ENCODE measurements around the gene ISG20.

Gene ISG20

DNA sequence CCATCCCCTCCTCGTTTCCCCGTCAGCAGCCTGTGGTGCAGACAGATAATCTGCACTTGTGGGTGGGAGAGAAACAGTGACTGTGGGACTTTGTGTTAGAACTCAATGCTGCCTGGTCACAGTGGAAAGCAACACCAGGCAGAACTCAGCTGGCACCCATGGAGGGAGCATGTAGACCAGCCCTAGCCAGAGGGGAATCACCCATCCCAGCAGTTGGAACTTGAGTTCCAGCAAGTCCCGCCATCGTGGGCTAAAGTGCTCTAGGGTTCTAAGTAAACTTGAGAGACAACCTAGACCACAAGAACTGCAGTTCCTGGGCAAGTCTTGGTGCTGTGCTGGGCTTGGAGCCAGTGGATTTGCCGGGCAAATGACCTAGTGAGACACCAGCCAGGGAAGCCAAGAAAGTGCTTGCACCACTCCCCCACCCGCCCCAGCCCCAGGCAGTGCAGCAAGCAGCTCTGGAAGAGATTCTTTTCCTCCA lies 24.4 kb downstream of the ISG20 start:
- no peak overlapping the region for H3K4me3 ChIP-seq (ENCODE audit: low read depth, low read length)
- in situ Hi-C loops (cut with HindIII; ENCODE audit: low sequenced_read_pairs), result loop anchor here (25.0 kb wide), 1 partner anchor 349 kb away; no protein-coding TSS in a partner anchor
- no peak for DNase-seq (ENCODE audit: low read depth)
- TF ChIP-seq, protein P1, sequence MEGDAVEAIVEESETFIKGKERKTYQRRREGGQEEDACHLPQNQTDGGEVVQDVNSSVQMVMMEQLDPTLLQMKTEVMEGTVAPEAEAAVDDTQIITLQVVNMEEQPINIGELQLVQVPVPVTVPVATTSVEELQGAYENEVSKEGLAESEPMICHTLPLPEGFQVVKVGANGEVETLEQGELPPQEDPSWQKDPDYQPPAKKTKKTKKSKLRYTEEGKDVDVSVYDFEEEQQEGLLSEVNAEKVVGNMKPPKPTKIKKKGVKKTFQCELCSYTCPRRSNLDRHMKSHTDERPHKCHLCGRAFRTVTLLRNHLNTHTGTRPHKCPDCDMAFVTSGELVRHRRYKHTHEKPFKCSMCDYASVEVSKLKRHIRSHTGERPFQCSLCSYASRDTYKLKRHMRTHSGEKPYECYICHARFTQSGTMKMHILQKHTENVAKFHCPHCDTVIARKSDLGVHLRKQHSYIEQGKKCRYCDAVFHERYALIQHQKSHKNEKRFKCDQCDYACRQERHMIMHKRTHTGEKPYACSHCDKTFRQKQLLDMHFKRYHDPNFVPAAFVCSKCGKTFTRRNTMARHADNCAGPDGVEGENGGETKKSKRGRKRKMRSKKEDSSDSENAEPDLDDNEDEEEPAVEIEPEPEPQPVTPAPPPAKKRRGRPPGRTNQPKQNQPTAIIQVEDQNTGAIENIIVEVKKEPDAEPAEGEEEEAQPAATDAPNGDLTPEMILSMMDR (IDR thresholded peaks at IDR 0.05; ENCODE audit: low read depth, low read length, missing control alignments), result no peak

DNA sequence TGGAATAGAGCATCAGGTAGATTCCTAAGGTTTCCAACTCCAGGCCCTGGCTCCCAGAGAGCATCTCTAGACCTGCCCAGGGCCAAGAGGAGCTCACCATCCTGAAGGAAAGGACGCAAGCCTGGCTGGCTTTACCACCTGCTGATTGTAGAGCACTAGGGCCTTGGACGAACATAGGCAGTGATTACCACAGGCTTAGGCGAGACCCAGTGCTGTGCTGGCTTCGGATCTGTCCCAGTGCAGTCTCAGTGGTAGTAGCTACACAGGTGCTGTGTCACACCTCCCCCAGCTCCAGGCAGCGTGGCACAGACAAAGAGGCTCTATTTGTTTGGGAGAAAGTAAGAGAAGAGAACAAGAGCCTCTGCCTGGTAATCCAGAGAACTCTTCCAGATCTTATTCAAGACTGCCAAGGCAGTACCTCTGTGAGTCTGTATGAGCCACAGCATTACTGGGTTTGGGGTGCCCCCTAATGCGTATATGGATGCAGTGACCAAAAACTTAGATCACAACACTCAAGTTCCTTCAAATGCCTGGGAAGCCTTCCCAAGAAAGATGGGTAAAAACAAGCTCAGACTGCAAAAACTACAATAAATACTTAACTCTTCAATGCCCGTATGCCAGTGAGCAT lies 25.4 kb downstream of the ISG20 start:
- TF ChIP-seq, protein P1 (IDR thresholded peaks at IDR 0.05; ENCODE audit: low read depth, low read length, missing control alignments), result no peak
- no peak overlapping the region for H3K4me3 ChIP-seq (ENCODE audit: low read depth, low read length)
- DNase-seq (ENCODE audit: low read depth), result no peak
- in situ Hi-C loops (cut with HindIII; ENCODE audit: low sequenced_read_pairs), result loop anchor here (25.0 kb wide), 1 partner anchor 348 kb away; no protein-coding TSS in a partner anchor

DNA sequence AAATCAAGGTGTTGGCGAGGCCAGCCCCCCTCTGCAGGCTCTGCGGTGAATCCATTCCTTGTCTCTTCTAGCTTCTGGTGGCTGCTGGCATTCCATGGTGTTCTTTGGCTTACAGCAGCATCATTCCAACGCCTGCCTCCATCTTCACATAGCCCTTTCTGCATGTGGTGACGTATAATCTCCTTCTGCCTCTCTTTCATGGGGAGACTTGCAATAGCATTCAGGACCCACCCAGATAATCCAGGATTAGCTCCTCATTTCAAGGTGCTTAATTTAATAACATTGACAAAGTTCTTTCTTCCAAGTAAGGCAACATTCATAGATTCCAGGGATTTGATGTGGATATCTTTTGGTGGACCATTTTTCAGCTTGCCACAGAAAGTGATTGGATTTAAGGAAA lies 35.8 kb downstream of the ISG20 start:
- in situ Hi-C loops (cut with HindIII; ENCODE audit: low sequenced_read_pairs), result loop anchor here (5.0 to 25.0 kb wide), 2 partner anchors 83 to 338 kb away; no protein-coding TSS in a partner anchor
- no peak overlapping the region for H3K4me3 ChIP-seq (ENCODE audit: low read depth, low read length)
- TF ChIP-seq, protein P1 (IDR thresholded peaks at IDR 0.05; ENCODE audit: low read depth, low read length, missing control alignments), result no peak
- DNase-seq (ENCODE audit: low read depth), result no peak

DNA sequence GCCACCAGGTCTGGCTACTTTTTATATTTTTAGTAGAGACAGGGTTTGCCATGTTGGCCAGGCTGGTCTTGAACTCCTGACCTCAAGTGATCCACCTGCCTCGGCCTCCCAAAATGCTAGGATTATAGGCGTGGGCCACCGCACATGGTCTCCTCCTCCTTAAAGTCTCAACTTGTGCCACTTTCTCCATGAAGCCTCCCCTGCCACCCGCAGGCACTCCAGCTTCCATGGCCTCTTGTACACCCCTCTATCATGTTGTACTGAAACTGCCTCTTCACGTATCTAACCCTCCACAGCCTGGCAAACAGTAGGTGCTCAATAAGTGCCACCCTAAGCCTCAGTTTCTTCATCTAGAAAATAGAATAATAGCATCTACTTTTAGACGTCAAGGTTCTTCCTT lies 39.9 kb downstream of the ISG20 start:
- H3K4me3 ChIP-seq (ENCODE audit: low read depth, low read length), result no peak overlapping the region
- in situ Hi-C loops (cut with HindIII; ENCODE audit: low sequenced_read_pairs), result loop anchor here (5.0 kb wide), 1 partner anchor 79 kb away; no protein-coding TSS in a partner anchor
- DNase-seq (ENCODE audit: low read depth), result no peak
- TF ChIP-seq, protein P1 (IDR thresholded peaks at IDR 0.05; ENCODE audit: low read depth, low read length, missing control alignments), result no peak

DNA sequence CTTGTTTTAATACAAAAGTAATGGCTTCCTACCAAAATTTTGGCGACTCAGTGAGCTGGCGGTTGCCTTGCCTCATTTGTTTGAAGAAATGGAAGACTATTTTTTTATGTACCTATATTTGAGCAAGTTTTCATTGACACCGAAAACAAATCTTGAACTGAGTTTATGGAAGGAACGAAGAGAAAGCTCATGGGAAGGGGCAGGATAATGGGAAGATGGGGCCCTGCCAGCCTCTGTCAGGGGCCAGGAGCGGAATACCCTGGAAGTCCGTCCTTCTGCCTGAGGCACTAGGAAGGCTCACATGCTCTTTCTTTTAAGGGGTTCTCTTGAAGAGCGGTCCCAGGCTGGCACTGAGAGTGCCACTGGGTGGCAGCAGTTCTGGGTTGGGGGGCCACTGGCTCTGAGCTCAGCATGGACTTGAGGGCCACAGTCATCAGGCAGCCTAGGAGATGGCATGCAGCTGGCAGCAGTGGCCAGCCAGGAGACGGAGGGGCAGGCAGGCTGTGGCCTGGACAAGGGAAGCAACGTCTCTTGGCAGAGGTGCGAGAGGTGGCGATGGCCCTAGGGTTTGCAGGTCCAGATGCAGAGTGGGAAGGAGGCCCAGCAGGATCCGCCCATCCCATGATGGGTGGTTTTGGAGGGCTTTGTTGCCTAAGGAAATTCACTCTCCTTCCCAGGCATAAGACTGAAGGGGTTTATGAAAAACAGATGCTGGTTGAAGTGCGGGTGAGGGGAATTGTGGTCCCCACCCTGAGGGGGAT lies 41.6 kb downstream of the ISG20 start:
- TF ChIP-seq, protein P1 (IDR thresholded peaks at IDR 0.05; ENCODE audit: low read depth, low read length, missing control alignments), result no peak
- no peak for DNase-seq (ENCODE audit: low read depth)
- H3K4me3 ChIP-seq (ENCODE audit: low read depth, low read length), result no peak overlapping the region
- in situ Hi-C loops (cut with HindIII; ENCODE audit: low sequenced_read_pairs), result no loop called here

DNA sequence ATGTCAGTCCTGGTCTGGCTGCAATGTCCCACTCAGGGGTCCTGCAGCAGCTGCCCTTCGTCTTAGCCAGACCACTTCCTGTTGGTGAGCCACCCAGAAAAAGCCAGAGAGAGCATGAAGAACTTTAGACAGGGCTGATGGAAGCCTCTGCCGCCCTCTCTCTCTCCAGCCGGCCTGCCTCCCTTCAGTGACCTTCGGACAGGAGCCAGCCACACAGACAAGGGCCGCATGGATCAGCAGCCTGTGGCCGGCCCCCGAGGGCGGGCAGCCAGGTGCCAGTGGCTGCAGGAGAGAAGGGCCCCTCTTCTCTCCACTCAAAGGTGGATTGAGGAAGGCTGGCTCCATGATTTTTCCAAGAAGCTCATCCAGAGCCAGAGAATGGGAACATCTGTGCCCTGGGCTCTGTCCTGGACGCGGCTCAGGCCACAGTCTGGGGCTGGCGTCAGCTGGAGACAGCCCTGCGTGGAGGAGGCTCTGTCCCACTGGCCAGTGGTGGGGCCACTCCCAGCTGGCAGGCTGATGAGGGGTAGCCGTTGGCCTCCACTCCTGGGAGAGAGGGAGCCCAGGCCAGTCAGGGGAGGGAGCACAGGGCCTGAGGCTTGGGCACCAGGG lies 42.9 kb downstream of the ISG20 start:
- in situ Hi-C loops (cut with HindIII; ENCODE audit: low sequenced_read_pairs), result no loop called here
- DNase-seq (ENCODE audit: low read depth), result no peak
- no peak overlapping the region for H3K4me3 ChIP-seq (ENCODE audit: low read depth, low read length)
- TF ChIP-seq, protein P1 (IDR thresholded peaks at IDR 0.05; ENCODE audit: low read depth, low read length, missing control alignments), result no peak
